ENCODE data around the gene LCN10. TPM values are rescaled to one million over a fixed set of nuclear protein-coding genes. Genes with fewer than 3 reads are reported as not detected.

LCN10 gene
- total and polyA plus RNA-seq, 10 of the 15 experiments (the other 5 are each of a cell fraction or from before 2014, with no cell fraction given) = 0.06 to 1.3 (median 0.21) TPM; not detected in 1

GRCh38 chr9:136700959-136701667 lies 41.6 kb downstream of the LCN10 start (continued):
- TF ChIP-seq BCLAF1 (IDR thresholded peaks at IDR 0.05) = no peak
- peak; percentile 91 for TF ChIP-seq TCF3 (IDR thresholded peaks at IDR 0.05; ENCODE audit: borderline replicate concordance, insufficient read depth, low read depth, low read length)
- TF ChIP-seq MTA2 (IDR thresholded peaks at IDR 0.05; ENCODE audit: low read depth) = peak; percentile 75; the same call in 1 of the 2 replicates
- no peak for TF ChIP-seq SMC3 (IDR thresholded peaks at IDR 0.05; ENCODE audit: borderline replicate concordance, low read length)
- TF ChIP-seq NR2C2 (IDR thresholded peaks at IDR 0.05; ENCODE audit: borderline replicate concordance, control insufficient read depth, insufficient read length, low read depth) = no peak
- no peak for TF ChIP-seq GABPA (IDR thresholded peaks at IDR 0.05; ENCODE audit: low read depth)
- TF ChIP-seq JUND (IDR thresholded peaks at IDR 0.05; ENCODE audit: low read depth, low read length) = no peak
- TF ChIP-seq ESRRA (IDR thresholded peaks at IDR 0.05; ENCODE audit: low read length) = no peak
- TF ChIP-seq RUNX3 (IDR thresholded peaks at IDR 0.05; ENCODE audit: low read length) = peak; percentile 69; the same call in 1 of the 2 replicates
- TF ChIP-seq IRF5 (IDR thresholded peaks at IDR 0.05; ENCODE audit: borderline replicate concordance) = no peak
- TF ChIP-seq ZNF384 (IDR thresholded peaks at IDR 0.05; ENCODE audit: borderline replicate concordance, low read depth, low read length) = peak; percentile 92
- peak; percentile 30; the same call in 1 of the 2 replicates for TF ChIP-seq SMARCA5 (IDR thresholded peaks at IDR 0.05)
- TF ChIP-seq SUZ12 (IDR thresholded peaks at IDR 0.05; ENCODE audit: unreplicated experiment) = no peak
- no peak for TF ChIP-seq EZH2 (IDR thresholded peaks at IDR 0.05; ENCODE audit: borderline replicate concordance, control insufficient read depth, low read depth, low read length)
- no peak for TF ChIP-seq SREBF1 (IDR thresholded peaks at IDR 0.05; ENCODE audit: low read length)
- TF ChIP-seq ZNF217 (IDR thresholded peaks at IDR 0.05) = no peak
- peak; percentile 78 for TF ChIP-seq CREB1 (IDR thresholded peaks at IDR 0.05; ENCODE audit: low read depth)
- TF ChIP-seq ZBTB11 (CRISPR knock-in tag; IDR thresholded peaks at IDR 0.05) = no peak
- peak; percentile 78 for TF ChIP-seq NBN (IDR thresholded peaks at IDR 0.05)
- TF ChIP-seq SP1 (IDR thresholded peaks at IDR 0.05; ENCODE audit: low read depth, low read length) = peak; percentile 55
- TF ChIP-seq E2F8 (IDR thresholded peaks at IDR 0.05; ENCODE audit: low read depth, partially characterized antibody) = no peak

Measured in GM12878 (cell line).